Body of pancreas (tissue), 4 donors: ENCODE results near the gene C22orf15. TPM values are rescaled to one million over a fixed set of nuclear protein-coding genes. Genes with fewer than 3 reads are reported as not detected.

Experiments
- ATAC-seq: fragments of 150-250 bp; one replicate; pipeline ENCODE4 v1.9.1; 2016
- DNase-seq, 4 donors: peaks; one replicate each; pipeline ENCODE4 v3.0.0-alpha.2; 2019
- H3K27ac ChIP-seq, 4 donors: fragments of 200-600 bp; sonication (generic); 1 replicate in 3 of 4; 2 replicates in 1 of 4; pipeline versions ENCODE4 v1.5.1 to v1.6.1; 2016 to 2019; ENCODE audit warnings: mild to moderate bottlenecking in 1 of 4, mixed read lengths in 1 of 4, moderate library complexity in 1 of 4
- H3K27me3 ChIP-seq, 2 donors: fragments of 200-600 bp; sonication (generic); one replicate each; pipeline ENCODE4 v1.6.0; 2016; ENCODE audit warnings: mild to moderate bottlenecking in 1 of 2
- H3K36me3 ChIP-seq, 2 donors: fragments of 200-600 bp; sonication (generic); replicated peaks in 1 of 2; 2 replicates each; pipeline ENCODE4 v1.5.1; 2016; ENCODE audit warnings: low read depth in 2 of 2; ENCODE audit not compliant: insufficient read depth in 1 of 2
- H3K4me1 ChIP-seq: fragments of 200-600 bp; sonication (generic); one replicate; pipeline ENCODE4 v1.6.0; 2016
- H3K4me3 ChIP-seq, 2 donors: fragments of 200-600 bp; sonication (generic); 1 replicate in 1 of 2; 2 replicates in 1 of 2; pipeline ENCODE4 v1.5.1; 2016 to 2019
- H3K9me3 ChIP-seq, 3 donors: fragments of 200-600 bp; sonication (generic); 1 replicate in 2 of 3; 2 replicates in 1 of 3; pipeline ENCODE4 v1.5.1; 2016
- POLR2A ChIP-seq, 3 donors: fragments of 450-650 bp; IDR thresholded peaks; one replicate each; pipeline ENCODE4 v1.6.1; 2016; ENCODE audit warnings: antibody characterized with exemption in 3 of 3, mild to moderate bottlenecking in 2 of 3
- WGBS, 2 donors: methylation state at CpG; one replicate each; pipeline ENCODE4 v1.1.5; 2017; 5-methylcytosine and 5-hydroxymethylcytosine counted together
- intact Hi-C: fragments of 100-400 bp; cut with DNase I; formaldehyde crosslinking; loops from one replicate; pipeline ENCODE4 v1.15.1; 2023
- total RNA-seq, 2 donors: library from RNA; depleted of rRNA; stranded (reverse); fragments of >200 nt; gene quantifications; one replicate each; pipeline ENCODE4 v1.1.0, GENCODE V29; 2016
- TF ChIP-seq, protein P1 (sequence below), 7 experiments: fragments of 450-650 bp in 4 of 7; fragments of 200-600 bp in 3 of 7; sonication (generic) in 3 of 7; IDR thresholded peaks; one replicate each; pipeline ENCODE4 v1.5.1; 2016 to 2019; ENCODE audit warnings: antibody characterized with exemption in 7 of 7

C22orf15 gene
- total RNA-seq, 2 donors from 2014 or later, result not detected

DNA sequence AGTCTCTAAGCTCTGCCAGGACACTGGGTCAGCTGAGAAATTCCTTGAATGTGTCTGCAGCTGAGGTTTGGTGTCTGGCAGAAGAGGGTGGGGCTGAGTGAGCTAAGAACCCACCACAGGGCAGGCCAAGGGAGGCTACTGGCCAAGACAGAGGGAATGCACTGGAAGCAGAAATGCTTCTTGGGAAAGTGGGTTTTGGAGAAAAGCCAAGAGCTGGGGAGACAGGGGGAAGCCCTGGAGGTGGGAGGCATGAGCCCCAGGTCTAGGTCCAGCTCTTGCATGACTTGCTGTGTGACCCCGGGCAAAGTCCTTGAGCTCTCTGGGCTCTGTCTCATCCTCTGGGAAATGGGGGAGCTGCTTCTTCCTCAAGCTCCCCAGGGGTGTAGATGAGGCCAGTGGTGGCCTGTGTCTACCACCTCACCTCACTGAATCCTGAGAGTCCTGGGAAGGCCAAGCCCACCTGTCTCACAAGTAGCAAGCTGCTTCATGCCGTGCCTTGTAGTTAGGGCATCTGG lies 12.2 kb downstream of the C22orf15 start:
- no peak overlapping the region for H3K27ac ChIP-seq
- H3K9me3 ChIP-seq, result no peaks in the 10 kb centered on the region
- peaks cover 19% of the 10 kb centered on the region for H3K4me1 ChIP-seq
- 83 to 94% methylated on average over 2 of the region's 2 CpGs for WGBS, 2 donors
- no peaks in the 10 kb centered on the region for H3K27me3 ChIP-seq
- no peak overlapping the region for H3K4me3 ChIP-seq
- intact Hi-C loops, result loop anchor here (5.0 kb wide), 1 partner anchor 67 kb away; no protein-coding TSS in a partner anchor
- ATAC-seq, result no peak
- no peaks in the 10 kb centered on the region for H3K36me3 ChIP-seq
- TF ChIP-seq POLR2A (IDR thresholded peaks at IDR 0.05), result no peak
- TF ChIP-seq, protein P1, sequence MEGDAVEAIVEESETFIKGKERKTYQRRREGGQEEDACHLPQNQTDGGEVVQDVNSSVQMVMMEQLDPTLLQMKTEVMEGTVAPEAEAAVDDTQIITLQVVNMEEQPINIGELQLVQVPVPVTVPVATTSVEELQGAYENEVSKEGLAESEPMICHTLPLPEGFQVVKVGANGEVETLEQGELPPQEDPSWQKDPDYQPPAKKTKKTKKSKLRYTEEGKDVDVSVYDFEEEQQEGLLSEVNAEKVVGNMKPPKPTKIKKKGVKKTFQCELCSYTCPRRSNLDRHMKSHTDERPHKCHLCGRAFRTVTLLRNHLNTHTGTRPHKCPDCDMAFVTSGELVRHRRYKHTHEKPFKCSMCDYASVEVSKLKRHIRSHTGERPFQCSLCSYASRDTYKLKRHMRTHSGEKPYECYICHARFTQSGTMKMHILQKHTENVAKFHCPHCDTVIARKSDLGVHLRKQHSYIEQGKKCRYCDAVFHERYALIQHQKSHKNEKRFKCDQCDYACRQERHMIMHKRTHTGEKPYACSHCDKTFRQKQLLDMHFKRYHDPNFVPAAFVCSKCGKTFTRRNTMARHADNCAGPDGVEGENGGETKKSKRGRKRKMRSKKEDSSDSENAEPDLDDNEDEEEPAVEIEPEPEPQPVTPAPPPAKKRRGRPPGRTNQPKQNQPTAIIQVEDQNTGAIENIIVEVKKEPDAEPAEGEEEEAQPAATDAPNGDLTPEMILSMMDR (IDR thresholded peaks at IDR 0.05), result no peak
- no peak for DNase-seq

DNA sequence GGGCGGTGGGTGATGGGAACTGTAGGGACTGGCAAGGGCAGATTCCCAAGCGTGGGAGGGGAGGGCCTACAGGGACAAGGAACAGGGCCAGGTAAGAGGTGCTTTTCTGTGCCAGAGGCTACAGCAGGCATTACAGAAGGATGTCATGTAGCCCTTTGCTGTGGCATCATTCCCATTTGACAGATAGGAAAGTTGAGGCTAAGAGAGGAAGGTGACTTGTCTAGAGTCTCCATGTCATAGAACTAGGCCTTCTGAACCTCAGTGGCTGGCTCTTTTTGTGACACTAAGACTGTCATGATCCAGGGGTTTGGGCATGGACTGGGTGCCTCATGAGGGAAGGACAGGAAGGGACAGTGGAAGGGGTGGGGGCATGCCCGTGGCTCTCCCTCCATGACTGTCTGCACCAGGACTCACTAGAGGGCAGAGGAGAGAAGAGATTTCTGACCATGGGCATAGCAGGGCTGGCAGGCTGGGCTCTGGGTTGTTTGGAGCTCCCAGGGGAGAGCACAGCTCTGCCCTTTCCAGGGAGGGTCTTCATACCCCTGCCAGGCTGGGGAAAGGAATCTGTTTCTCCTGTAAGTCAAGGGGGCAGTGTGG lies 13.1 kb downstream of the C22orf15 start:
- no peaks in the 10 kb centered on the region for H3K27me3 ChIP-seq
- no peak for DNase-seq
- H3K9me3 ChIP-seq, result no peaks in the 10 kb centered on the region
- H3K4me1 ChIP-seq, result peaks cover 19% of the 10 kb centered on the region
- no peaks in the 10 kb centered on the region for H3K36me3 ChIP-seq
- H3K4me3 ChIP-seq, result no peak overlapping the region
- 62 to 79% methylated on average over 3 of the region's 3 CpGs for WGBS, 2 donors
- TF ChIP-seq, protein P1 (IDR thresholded peaks at IDR 0.05), result no peak
- TF ChIP-seq POLR2A (IDR thresholded peaks at IDR 0.05), result no peak
- ATAC-seq, result no peak
- intact Hi-C loops, result loop anchor here (5.0 kb wide), 1 partner anchor 66 kb away; no protein-coding TSS in a partner anchor
- H3K27ac ChIP-seq, result no peak overlapping the region

DNA sequence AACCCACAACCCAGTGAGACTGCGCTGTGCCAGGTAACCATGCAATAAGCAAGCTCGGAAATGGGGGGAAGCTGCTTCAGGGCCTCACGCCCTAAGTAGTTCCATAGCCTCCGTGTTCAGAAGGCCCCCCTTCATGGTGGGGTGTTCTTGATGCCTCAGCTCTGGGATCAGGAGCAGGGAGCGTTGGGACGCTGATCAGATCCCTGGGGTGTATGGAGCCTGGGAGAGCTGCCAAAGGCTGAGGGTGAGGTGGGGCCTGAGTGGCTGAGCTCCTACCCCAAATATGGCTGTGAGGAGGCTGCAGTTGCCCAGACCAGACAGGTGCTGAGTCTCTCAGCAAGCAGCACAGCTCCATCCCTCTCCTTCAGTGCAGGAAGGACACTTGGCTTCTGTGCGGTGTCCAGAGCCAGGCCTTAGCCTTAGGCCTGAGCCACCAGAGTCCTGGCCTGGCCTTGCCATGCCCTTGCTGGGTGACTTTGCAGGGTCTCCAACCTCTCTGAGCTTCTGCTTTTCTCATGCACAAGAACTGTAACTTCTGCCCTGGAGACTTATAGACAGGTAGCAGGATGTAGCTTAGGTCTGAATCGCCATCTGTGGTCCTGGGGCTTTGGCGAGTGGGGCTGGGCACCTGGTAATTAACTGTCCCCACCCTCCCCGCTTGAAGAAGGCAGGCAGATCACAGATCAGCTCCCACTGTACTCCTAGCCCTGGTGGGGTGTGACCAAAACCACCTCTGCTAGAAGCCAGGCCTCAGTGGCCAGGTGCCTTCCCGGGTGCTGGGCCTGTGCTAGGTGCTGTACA lies 15.2 kb downstream of the C22orf15 start:
- H3K36me3 ChIP-seq, result no peaks in the 10 kb centered on the region
- DNase-seq, result no peak
- TF ChIP-seq POLR2A (IDR thresholded peaks at IDR 0.05), result no peak
- TF ChIP-seq, protein P1 (IDR thresholded peaks at IDR 0.05), result no peak
- no peak overlapping the region for H3K4me3 ChIP-seq
- no peak for ATAC-seq
- H3K27me3 ChIP-seq, result no peaks in the 10 kb centered on the region
- H3K27ac ChIP-seq, result no peak overlapping the region
- WGBS, 2 donors, result 89 to 94% methylated on average over 6 to 11 of the region's 11 CpGs
- intact Hi-C loops, result loop anchor here (5.0 kb wide), 1 partner anchor 64 kb away; no protein-coding TSS in a partner anchor
- no peaks in the 10 kb centered on the region for H3K9me3 ChIP-seq
- peaks cover 4% of the 10 kb centered on the region for H3K4me1 ChIP-seq

DNA sequence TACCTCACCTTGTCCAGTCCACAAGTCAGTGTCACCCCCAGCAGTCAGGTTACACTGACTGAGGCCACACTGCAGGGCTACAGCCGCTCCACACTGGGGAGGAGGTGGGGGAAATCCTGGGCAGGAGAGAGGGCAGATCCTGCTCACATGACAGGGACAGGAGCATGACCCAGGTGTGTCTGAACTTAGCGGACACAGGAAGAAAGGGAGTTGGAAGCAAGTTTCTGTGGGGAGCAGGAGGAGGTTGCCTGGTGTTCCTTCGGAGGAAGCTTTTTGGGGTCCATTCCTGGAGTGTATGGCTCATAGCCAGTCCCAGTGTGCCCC lies 15.7 kb downstream of the C22orf15 start:
- Histone ChIP-seq H3K27me3 (no peaks in the 10 kb centered on the region), H3K9me3 (no peaks in the 10 kb centered on the region), H3K4me1 (peaks cover 4% of the 10 kb centered on the region), H3K27ac (no peak overlapping the region), H3K36me3 (no peaks in the 10 kb centered on the region), H3K4me3 (no peak overlapping the region)
- DNase-seq (no peak), ATAC-seq (no peak)
- intact Hi-C loops, result loop anchor here (5.0 kb wide), 1 partner anchor 64 kb away; no protein-coding TSS in a partner anchor
- WGBS, 2 donors, result 72 to 91% methylated on average over 2 to 3 of the region's 3 CpGs
- no peak for TF ChIP-seq POLR2A (IDR thresholded peaks at IDR 0.05)
- TF ChIP-seq, protein P1 (IDR thresholded peaks at IDR 0.05), result no peak
